B cell (primary cell): ENCODE data around the gene UQCC5. TPM values are rescaled to one million over a fixed set of nuclear protein-coding genes. Genes with fewer than 3 reads are reported as not detected.

Experiments
- ATAC-seq: fragments of 200-7000 bp; cut with Tn5 transposase; one replicate; pipeline ENCODE4 v1.10.0; 2021; ENCODE audit warnings: low read depth, mild to moderate bottlenecking, moderate number of reproducible peaks, moderate library complexity
- CTCF ChIA-PET: fragments of 350-600 bp; sonication (Branson Sonifier 250); formaldehyde crosslinking; loops from one replicate; lab custom pipeline; 2021; ENCODE audit warnings: antibody characterized with exemption, inconsistent platforms; lab: Charles Lee
- POLR2A ChIA-PET: fragments of 350-600 bp; sonication (Branson Sonifier 250); formaldehyde crosslinking; loops from one replicate; lab custom pipeline; 2021; ENCODE audit warnings: antibody characterized with exemption; lab: Charles Lee
- DNase-seq: peaks from one replicate; pipeline ENCODE4 v3.0.0; 2013
- H2AFZ ChIP-seq: 2 replicates; pipeline ENCODE4 v1.6.1; 2012; ENCODE audit warnings: mild to moderate bottlenecking, low read depth, low read length; ENCODE audit not compliant: insufficient read depth, poor library complexity, severe bottlenecking
- H3K27ac ChIP-seq, 2 donors: 1 replicate in 1 of 2; 2 replicates in 1 of 2; pipeline ENCODE4 v1.5.1; 2012 to 2013; ENCODE audit warnings: low read length in 2 of 2, mild to moderate bottlenecking in 2 of 2, moderate library complexity in 1 of 2
- H3K27me3 ChIP-seq, 4 experiments: fragments of 200-600 bp in 1 of 4; sonication (generic) in 1 of 4; replicated peaks in 1 of 4; 1 replicate in 2 of 4; 2 replicates in 2 of 4; pipeline versions ENCODE4 v1.6.1 to v1.7.0; 2013 to 2016; ENCODE audit warnings: low read length in 3 of 4, mild to moderate bottlenecking in 2 of 4, mixed read lengths in 1 of 4, moderate library complexity in 1 of 4; ENCODE audit not compliant: insufficient read depth in 4 of 4, control insufficient read depth in 3 of 4; ENCODE audit errors: control extremely low read depth in 1 of 4
- H3K36me3 ChIP-seq, 2 experiments: replicated peaks in 1 of 2; 1 replicate in 1 of 2; 2 replicates in 1 of 2; pipeline versions ENCODE4 v1.6.1 to v1.7.1; 2013; ENCODE audit warnings: low read length in 1 of 2; ENCODE audit not compliant: insufficient read depth in 2 of 2, control insufficient read depth in 1 of 2; ENCODE audit errors: control extremely low read depth in 1 of 2, extremely low read depth in 1 of 2
- H3K4me1 ChIP-seq, 2 donors: fragments of 200-600 bp in 1 of 2; sonication (generic) in 1 of 2; 1 replicate in 1 of 2; 2 replicates in 1 of 2; pipeline versions ENCODE4 v1.5.1 to v1.6.1; 2013 to 2017; ENCODE audit warnings: low read length in 2 of 2; ENCODE audit not compliant: control insufficient read depth in 2 of 2, insufficient read depth in 2 of 2
- H3K4me2 ChIP-seq: replicated peaks from 2 replicates; pipeline ENCODE3; 2012; ENCODE audit warnings: mild to moderate bottlenecking, low read depth, low read length; ENCODE audit not compliant: poor library complexity, severe bottlenecking
- H3K4me3 ChIP-seq, 5 experiments: fragments of 200-600 bp in 1 of 5; sonication (generic) in 1 of 5; 1 replicate in 3 of 5; 2 replicates in 2 of 5; pipeline versions ENCODE4 v1.5.1 to v1.7.0; 2011 to 2016; ENCODE audit warnings: low read length in 4 of 5, mild to moderate bottlenecking in 4 of 5, low read depth in 2 of 5, control low read depth in 1 of 5, moderate library complexity in 1 of 5; ENCODE audit not compliant: insufficient read depth in 1 of 5; ENCODE audit errors: control extremely low read depth in 1 of 5, extremely low read depth in 1 of 5
- H3K79me2 ChIP-seq: fragments of 200-600 bp; sonication (generic); one replicate; pipeline ENCODE4 v1.6.0; 2016; ENCODE audit warnings: low read length; ENCODE audit not compliant: control insufficient read depth, insufficient read depth
- H3K9ac ChIP-seq: fragments of 200-600 bp; sonication (generic); 2 replicates; pipeline ENCODE4 v1.6.1; 2017; ENCODE audit warnings: mild to moderate bottlenecking, low read length, moderate library complexity
- H3K9me3 ChIP-seq, 3 donors: one replicate each; pipeline versions ENCODE4 v1.6.1 to v1.7.1; 2013; ENCODE audit warnings: low read length in 2 of 3; ENCODE audit not compliant: control insufficient read depth in 2 of 3, insufficient read depth in 1 of 3; ENCODE audit errors: control extremely low read depth in 1 of 3
- H4K20me1 ChIP-seq: 2 replicates; pipeline ENCODE4 v1.6.0; 2012; ENCODE audit warnings: mild to moderate bottlenecking, low read length; ENCODE audit not compliant: insufficient read depth, control insufficient read depth, poor library complexity, severe bottlenecking
- H3K27ac Mint-ChIP-seq: one replicate; pipeline ENCODE4 v1.8.0; 2021; ENCODE audit warnings: mixed read lengths
- H3K27me3 Mint-ChIP-seq: one replicate; pipeline ENCODE4 v1.8.0; 2021; ENCODE audit warnings: mixed read lengths
- H3K4me1 Mint-ChIP-seq: one replicate; pipeline ENCODE4 v1.8.0; 2021; ENCODE audit warnings: mixed read lengths
- H3K4me3 Mint-ChIP-seq: one replicate; pipeline ENCODE4 v1.8.0; 2021; ENCODE audit warnings: mixed read lengths
- H3K9me3 Mint-ChIP-seq: one replicate; pipeline ENCODE4 v1.8.0; 2022; ENCODE audit warnings: mixed read lengths; ENCODE audit not compliant: insufficient read depth
- EZH2 ChIP-seq: IDR thresholded peaks from 2 replicates; pipeline ENCODE4 v1.6.1; 2012; ENCODE audit warnings: borderline replicate concordance, low read depth, mild to moderate bottlenecking, moderate library complexity, low read length; ENCODE audit not compliant: insufficient read depth, poor library complexity, severe bottlenecking
- WGBS: methylation state at CpG from one replicate; pipeline ENCODE4 v1.1.5; 2013; ENCODE audit warnings: missing lambda C conversion rate; ENCODE audit not compliant: insufficient coverage; 5-methylcytosine and 5-hydroxymethylcytosine counted together
- intact Hi-C: fragments of 100-400 bp; cut with micrococcal nuclease; formaldehyde crosslinking; loops from one replicate; pipeline ENCODE4 v1.10.0; 2022
- polyA plus RNA-seq: library from polyadenylated mRNA; depleted of rRNA; stranded (reverse); fragments of >200 nt; gene quantifications from 2 replicates; pipeline ENCODE4 v1.2.3, GENCODE V29; 2012
- total RNA-seq, 2 donors: library from RNA; stranded (reverse); fragments of 120-200 nt in 1 of 2; gene quantifications; 1 replicate in 1 of 2; 2 replicates in 1 of 2; pipeline versions ENCODE4 v1.2.3 to v1.2.4, GENCODE V29; 2013 to 2022
- TF ChIP-seq, protein P1 (sequence below): fragments of 200-600 bp; IDR thresholded peaks from one replicate; pipeline ENCODE4 v1.8.0; 2022; ENCODE audit warnings: antibody characterized with exemption, mild to moderate bottlenecking

Gene UQCC5
- total and polyA plus RNA-seq, 2 donors (not counting 1 experiment from before 2014, with no cell fraction given), result 1.1 to 10.3 TPM

DNA sequence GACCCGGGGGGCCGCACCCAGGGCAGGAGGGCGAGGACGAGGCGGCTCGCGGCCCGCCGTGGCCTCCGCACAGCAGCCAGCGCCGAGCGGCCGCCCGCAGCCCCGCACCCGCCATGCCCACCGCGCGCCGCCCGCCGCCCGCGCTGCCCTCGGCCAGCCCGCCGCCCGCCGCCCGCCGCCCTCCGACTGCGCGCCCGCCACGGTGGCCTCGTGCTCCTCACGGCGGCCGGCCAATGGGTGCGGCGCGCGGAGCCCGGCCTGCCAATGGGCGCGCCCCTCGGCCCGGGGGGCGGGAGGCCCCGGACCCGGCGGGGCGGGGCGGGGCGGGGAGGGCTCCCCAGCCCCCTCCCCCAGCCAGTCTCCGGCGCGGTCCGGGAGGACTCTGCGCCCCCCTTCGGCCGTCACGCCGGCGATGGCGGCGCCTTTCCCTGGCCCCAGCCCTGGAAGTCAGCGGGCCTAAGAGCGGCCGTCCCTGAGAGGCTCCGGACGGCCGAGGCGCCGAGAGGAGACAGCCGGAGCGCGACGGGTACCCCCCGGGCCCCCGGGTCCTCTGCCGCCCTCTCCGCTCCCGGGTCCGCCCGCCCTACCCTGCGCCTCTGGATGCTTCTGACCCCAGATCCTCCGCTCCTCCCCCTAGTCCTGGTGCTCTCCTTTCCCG is 2.7 kb upstream of the UQCC5 start, which contains the start of gene NT5DC2:
Gene NT5DC2, minus strand, starts transcription at position 235 of the 658 bp plus-strand sequence. Its CDS starts 120 bp downstream, at position 115.
- Mint-ChIP-seq H3K4me1 (peaks cover 37% of the 10 kb centered on the region), H3K27me3 (no peaks in the 10 kb centered on the region), H3K9me3 (no peaks in the 10 kb centered on the region), H3K27ac (peak within 1 kb of the TSS; percentile 50), H3K4me3 (peak within 1 kb of the TSS; percentile 99)
- WGBS, result 3% methylated on average over 89 of the region's 91 CpGs
- H3K79me2 ChIP-seq, result peaks cover 21% of the 10 kb centered on the region
- peak within 1 kb of the TSS; percentile 3 to 73 (median 62) for H3K4me3 ChIP-seq
- ChIA-PET CTCF (no interaction called here), POLR2A (no interaction called here)
- H3K4me2 ChIP-seq, result peak within 1 kb of the TSS; percentile 99
- H3K27ac ChIP-seq, result peak within 1 kb of the TSS in 1 of 2 donors; percentile 24
- DNase-seq (peak; percentile 76), ATAC-seq (peak; percentile 56)
- peaks cover 28 to 46% of the 10 kb centered on the region in 2 donors for H3K4me1 ChIP-seq
- peak within 1 kb of the TSS; percentile 67 for H3K9ac ChIP-seq
- intact Hi-C loops, result loop anchor here (10.0 kb wide), 3 partner anchors 479 to 1139 kb away; partner anchors contain the start of genes DUSP7, PRKCD and RBM15B
- H3K27me3 ChIP-seq, result peaks cover 0 to 13% (median 0%) of the 10 kb centered on the region in 4 experiments
- H4K20me1 ChIP-seq, result no peaks in the 10 kb centered on the region
- no peaks in the 10 kb centered on the region for H3K9me3 ChIP-seq
- H2AFZ ChIP-seq, result peak within 1 kb of the TSS; percentile 84
- TF ChIP-seq EZH2, result no peak
- TF ChIP-seq, protein P1, sequence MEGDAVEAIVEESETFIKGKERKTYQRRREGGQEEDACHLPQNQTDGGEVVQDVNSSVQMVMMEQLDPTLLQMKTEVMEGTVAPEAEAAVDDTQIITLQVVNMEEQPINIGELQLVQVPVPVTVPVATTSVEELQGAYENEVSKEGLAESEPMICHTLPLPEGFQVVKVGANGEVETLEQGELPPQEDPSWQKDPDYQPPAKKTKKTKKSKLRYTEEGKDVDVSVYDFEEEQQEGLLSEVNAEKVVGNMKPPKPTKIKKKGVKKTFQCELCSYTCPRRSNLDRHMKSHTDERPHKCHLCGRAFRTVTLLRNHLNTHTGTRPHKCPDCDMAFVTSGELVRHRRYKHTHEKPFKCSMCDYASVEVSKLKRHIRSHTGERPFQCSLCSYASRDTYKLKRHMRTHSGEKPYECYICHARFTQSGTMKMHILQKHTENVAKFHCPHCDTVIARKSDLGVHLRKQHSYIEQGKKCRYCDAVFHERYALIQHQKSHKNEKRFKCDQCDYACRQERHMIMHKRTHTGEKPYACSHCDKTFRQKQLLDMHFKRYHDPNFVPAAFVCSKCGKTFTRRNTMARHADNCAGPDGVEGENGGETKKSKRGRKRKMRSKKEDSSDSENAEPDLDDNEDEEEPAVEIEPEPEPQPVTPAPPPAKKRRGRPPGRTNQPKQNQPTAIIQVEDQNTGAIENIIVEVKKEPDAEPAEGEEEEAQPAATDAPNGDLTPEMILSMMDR, result no peak
- no peaks in the 10 kb centered on the region for H3K36me3 ChIP-seq
